ENCODE measurements around the gene CRHR1.

DNA sequence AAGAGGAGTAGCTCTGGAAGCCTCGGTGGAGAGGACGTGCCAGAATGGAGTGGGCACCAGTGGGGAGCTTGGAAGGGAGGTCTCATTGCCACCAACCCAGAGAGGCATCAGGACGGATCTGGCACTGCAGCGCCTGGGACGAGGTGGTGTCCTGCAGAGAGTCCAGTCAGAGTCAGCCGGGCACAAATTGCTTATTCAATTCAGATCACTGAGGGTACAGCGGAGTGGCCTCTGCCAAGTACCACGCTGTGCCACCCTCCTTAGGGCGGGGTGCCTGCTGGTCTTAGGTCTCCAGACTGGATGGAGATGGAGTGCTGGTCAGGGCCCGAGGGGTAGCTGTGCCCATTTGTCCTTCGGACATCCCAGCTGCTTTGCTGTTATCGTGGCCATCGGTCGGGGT, 41.7 kb downstream of the CRHR1 start:
- TF ChIP-seq ZNF274 (IDR thresholded peaks at IDR 0.05; ENCODE audit: low read depth, low read length) (no peak), YY1 (IDR thresholded peaks at IDR 0.05; ENCODE audit: insufficient read depth, insufficient read length) (no peak)
